ENCODE results near the gene REPIN1. TPM values are rescaled to one million over a fixed set of nuclear protein-coding genes. Genes with fewer than 3 reads are reported as not detected.

Gene REPIN1
- total RNA-seq, 1 donor from 2014 or later: 26.8 TPM

DNA sequence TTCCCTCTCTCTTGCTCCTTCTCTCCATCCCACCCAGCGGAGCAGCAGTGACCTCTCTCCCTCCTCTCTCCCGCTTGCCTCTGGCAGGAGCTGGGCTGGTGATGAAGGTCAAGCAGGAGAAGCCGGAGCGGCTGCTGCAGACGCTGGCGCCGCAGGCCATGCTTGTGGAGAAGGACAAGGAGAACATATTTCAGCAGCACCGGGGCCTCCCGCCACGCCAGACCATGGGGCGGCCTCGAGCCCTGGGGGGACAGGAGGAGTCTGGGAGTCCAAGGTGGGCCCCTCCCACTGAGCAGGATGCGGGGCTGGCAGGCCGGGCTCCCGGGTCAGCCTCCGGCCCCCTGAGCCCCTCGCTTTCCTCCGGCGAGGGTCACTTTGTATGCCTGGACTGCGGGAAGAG lies 27.8 kb downstream of the REPIN1 start:
- DNase-seq: no peak

- no peak for DNase-seq
These were observed 28.2 kb downstream of the REPIN1 start for GRCh38 chr7:150396851-150397260.

DNA sequence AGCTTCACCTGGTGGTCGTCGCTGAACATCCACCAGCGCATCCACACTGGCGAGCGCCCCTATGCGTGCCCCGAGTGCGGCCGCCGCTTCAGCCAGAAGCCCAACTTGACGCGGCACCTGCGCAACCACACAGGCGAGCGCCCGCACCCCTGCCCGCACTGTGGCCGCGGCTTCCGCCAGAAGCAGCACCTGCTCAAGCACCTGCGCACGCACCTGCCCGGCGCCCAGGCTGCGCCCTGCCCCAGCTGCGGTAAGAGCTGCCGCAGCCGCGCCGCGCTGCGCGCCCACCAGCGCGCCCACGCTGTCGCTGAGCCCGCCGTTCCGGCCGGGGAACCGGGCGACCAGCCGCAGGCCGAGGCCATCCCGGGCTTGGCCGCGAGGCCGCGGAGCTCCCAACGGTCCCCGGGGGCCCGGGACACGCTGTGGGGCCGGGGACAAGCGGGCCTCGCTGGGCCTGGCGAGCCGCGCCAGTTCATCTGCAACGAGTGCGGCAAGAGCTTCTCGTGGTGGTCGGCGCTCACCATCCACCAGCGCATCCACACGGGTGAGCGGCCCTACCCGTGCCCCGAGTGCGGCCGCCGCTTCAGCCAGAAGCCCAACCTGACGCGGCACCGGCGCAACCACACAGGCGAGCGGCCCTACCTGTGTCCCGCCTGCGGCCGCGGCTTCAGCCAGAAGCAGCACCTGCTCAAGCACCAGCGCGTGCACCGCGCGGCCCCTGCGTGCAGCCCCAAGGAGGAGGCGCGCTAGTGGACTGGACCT lies 28.9 kb downstream of the REPIN1 start:
- DNase-seq: no peak

DNA sequence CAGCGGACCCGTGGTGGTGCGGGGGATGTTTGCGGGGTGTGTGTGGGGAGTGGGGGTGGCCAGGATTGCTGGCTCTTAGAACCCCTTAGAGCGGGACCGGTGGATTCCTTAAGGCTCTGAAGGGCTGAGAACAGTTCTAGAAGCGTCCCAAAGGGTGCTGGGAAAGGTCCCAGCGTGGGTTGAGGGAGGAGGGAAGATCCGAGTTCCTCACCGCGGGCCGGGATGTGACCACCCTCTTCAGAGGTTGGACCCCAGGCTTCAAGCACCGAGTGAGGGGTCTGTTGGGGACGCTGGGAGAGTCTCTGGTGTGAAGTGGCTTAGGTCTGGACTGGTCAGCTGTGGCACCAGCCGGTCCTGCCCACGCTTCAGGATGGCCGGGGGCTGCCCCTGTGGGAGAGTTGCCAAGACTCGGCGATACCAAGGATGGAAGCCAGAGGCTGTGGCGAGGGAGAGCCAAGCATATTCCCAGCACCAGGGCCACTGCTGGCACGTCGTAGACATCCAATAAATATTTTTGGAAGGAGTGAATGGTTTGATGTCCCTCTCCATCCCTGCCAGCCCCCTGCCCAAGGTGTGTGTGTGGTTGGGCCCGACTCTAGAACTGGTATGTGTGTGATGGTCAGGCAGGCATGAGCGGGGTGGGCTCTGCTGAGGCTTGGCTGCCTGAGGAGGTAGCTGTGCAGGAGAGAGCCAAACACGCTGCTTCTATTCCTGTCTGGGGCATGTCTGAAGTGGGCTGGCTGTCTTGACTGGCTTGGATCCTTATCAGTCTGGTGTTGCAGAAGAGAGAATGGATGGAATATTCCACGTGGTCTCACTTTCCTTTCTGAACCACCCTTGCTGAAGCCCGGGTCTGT lies 29.7 kb downstream of the REPIN1 start:
- DNase-seq: no peak

GRCh38 chr7:150398965-150399320 lies 30.3 kb downstream of the REPIN1 start:
- no peak for DNase-seq

DNA sequence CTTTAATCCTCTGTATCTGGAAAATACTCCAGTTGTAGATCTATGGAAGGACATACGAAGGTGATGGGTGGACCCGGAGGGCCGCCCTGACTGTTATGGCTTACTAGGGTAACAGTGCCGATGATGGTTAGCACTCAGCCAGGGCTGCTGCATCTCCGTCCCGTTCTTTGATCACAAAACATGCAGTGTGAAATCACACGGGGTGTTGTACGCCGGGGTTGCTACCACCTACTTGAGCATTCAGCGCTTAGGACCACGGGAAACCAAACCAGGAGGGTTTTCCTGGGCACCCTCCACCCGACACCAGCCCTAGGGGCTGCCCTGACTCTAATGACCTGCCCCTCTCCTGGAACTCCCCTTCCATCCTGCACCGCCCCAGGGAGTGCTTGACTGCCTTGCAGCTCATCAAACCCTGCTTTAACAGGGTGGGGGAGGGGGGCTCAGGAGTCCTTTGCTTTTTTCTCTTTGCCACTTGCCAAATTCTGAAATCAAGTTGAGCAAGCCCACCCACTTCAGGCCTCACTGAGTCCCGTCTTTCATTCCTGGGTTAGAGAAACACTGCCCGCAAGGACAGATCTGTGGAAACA lies 30.9 kb downstream of the REPIN1 start:
- no peak for DNase-seq

DNA sequence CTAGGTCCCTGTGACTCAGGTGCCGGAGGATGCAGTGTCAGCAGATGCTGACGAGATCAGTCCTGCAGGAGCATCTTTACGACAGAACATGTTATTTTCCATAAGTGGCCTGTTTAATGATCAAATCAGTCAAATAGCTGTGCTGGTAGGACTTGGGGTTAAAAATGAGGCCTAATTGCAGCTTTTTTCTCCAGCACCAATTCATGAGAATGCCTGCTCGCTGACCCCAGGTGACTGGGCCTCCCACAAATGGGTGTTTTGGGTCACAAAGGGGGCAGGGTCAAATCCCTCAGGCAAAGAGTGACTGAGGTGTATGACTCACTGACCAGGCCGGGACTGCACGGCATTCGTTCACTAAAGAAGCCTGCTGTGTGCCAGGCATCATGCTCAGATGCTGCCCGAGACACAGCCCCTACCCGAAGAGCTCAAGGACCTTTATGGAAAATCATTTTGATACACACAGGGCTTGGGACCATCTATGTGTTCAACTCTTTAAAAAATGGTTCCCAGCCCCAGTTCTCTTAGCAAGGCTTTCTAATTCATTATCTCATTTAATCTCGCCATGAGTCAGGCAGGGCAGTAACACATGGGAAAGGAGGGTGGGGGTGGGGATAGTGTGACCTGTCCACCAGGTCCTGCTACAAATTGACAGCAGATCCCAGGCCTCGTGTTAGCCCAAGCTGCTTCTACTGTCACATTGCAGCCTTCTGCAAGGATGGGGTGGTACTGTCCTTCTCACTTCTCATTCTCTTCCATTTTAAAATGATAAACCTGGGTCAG lies 31.6 kb downstream of the REPIN1 start:
- no peak for DNase-seq

DNA sequence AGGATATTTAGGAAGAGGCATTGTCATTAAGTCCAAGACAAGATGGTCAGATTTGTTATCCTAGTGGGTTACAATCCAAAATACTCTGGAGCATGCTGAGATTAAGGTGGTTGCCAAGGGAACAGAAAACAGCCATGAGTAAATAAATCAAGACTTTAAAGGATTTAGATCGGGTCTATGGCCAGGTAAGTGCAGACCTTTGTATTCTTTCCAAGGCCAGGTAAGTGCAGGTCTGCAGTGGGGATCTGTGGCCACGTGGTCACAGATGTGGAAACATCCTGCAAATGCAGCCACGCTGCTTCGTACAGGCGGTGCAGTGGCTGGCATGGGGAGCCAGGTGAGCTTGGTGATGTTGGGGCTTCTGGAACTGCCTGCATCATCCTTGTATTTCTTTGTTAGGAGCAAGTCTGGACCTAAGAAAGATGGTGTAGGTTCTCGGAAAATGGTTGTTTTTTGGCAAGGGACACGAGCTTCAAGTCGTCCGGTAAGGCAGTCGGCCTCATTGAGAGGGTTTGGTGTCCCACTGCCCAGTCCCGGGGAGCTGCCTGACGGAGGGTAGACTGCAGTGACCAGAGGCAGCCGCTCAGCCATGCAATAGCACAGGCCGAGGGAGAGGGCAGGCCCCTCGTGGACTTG lies 32.3 kb downstream of the REPIN1 start:
- DNase-seq: no peak

- DNase-seq: no peak
These were observed 32.8 kb downstream of the REPIN1 start for GRCh38 chr7:150401424-150401790.

DNA sequence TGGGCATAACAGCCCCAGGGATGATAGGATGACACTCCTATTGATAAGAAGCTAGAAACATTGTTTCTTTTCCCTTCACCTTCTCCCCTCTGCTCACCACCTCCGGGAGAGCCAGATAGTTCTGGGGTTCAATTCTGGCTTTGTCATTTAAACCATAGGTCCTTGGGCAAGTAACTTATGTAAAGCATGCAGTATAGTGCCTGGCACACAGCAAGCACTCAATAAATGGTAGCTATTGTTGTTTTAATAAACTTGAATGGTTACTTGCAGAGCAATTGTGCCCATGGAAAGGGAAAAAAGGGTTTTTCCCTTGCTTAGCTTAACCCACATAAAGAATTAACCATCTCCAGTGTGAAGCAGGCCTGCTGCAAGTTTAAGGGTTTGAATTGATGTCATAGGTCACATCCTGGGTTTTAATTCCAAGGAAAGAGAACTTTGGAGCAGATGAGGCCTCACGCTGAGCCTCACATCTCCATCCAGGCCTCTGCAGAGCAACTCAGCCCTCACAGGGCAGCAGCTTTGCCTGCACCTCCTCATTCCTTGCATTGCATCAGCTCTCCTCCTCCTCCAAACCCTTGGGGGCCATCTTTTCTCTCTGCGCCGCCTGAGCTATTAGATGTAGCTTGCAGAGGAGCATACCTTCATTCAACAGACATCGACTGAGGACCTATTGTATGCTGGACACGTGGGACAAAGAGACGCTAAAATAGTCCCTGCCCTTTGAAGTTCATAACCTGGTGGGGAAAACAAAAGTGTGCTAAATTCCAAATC lies 33.4 kb downstream of the REPIN1 start:
- no peak for DNase-seq

- no peak for DNase-seq
These were observed 34.2 kb downstream of the REPIN1 start for GRCh38 chr7:150402671-150403321.

DNA sequence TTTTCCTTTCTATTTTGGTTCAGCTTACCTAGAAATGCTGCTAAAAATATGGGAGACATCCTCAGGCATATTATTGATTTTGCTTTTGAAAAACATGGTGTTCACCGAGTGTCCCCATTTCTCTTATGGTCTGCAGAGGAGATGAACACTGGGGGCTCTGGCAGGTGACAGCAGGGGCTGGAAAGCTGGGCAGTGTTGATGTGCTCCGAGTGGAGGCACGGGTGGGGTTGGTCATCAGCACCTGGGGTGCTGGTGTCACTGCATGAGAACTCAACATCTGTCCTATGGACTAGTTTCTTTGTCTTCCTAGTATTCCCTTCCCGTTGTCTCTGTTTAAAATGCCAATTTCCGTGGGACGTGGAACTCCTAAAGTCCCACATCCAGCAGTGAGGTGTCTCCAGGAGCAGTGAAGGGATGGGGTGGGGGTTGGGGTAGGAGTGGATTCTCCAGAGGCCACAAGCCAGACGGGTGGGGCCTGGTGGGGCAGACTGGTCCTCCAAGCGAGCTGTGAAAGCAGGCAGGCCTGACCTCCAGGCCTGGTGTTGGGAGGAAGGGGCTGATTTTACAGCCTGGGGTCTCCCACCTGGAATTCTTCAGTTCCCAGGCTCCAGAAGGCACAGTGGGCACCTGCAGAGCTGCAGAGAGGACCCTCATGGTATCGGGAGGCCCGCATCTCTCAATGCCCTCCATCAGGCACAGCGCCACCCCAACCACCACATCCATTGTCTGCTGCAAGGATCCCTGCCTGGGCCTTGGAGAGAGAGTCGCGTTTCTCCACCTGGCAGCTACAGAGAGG lies 35.0 kb downstream of the REPIN1 start:
- no peak for DNase-seq

DNA sequence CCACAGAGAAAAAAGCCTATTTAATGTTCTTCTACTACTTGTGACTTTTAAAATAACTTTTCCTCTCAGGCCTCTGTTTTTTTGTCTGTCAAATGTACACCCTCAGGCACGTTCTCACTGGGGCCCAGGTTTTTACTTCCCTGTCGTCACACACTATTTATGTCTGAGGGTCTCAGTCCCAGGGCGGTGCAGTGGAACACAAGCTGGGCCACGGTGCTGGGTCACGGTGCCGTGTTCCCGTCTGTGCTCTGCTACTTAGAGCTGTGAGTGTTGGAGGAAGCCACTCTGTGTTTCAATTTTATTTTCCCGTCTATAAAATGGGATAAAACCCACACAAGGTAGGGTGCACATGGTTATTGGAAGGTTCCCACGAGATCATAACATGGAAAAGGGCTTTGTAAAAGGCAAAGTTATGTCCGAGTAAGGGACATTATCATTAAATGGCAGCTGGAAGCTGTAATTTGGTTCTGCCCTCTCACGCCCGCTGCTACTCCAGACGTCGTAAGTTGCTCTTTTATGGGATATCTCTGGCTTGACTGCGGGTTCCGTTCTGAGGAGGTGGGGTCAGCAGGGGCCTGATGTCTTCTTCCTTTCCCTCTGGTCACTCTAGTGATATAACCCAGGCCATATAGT lies 35.7 kb downstream of the REPIN1 start:
- DNase-seq: no peak

DNA sequence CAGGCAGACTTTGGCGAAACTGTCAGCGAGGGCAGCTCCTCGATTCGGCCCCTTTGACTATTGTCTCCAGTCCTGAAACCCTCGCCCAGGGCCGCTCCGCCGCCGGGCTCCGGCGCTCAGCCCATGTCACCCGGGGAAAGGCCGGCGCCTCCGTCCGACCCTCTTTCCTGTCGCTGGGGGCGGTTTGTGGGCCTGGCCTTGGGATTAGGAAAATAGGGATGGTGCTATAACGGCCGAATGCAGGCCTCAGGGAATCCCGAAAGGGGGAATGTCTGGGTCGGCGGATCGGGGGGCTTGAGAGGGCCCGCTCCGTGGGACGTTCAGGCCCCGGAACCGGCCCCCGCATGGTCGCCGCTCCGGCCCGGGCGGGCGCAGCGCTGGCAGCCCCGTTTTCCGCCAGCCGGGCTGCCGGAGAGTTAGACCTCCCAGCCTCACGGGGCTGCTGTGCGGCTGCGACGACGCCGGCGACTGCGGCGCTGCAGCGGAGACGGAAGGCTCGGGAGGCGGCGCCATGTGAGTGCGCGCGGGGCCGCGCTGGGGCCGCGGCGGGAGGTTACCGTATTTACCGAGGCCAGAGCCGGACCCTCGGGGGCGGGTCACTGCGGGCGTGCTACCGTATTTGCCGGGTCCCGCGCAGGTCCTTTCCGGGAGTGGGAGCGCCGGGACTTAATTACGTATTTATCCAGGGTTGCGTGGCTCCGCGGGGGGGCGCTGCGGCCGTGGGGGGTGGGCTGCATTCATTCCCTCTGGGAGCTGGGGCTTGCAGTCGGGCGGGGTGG lies 36.4 kb downstream of the REPIN1 start:
- peak; percentile 84 for DNase-seq

DNA sequence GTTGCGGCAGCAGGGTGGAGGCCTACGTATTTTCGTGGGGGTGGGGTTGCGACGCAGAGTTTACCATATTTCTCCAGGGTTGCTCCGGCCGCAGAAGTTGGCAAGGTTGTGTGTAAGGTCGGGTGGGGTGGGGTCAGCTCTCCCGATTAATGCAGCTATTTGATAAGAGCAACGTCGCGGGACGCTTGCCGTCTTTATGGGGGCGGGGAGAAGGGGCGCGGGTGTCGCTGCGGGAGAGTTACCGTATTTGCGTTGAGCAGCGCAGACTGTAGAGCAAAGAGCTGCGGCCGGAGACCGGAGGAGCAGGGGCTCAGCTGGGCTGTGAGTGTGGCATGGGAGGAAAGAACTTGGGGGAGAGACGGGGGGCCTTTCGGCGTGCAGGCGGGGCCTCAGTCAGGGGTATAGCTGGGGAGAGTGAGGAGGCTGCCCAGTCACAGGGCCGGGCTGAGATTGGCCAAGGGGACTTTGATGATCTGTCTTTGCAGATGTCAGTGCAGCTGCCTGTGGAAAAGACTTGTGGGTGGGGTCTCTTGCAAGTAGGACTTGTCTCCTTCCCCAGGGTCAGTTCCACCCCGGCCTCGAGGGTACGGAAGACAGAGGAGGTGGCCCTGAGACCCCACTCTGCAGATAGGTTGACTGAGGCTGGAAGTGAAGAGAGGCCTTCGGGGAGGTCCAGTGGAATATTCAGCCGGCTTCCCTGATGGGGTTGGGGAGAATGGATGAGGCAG lies 37.1 kb downstream of the REPIN1 start:
- DNase-seq: peak; percentile 71

GRCh38 chr7:150406312-150406566 lies 37.6 kb downstream of the REPIN1 start:
- no peak for DNase-seq

GRCh38 chr7:150406567-150407421 lies 38.2 kb downstream of the REPIN1 start:
- DNase-seq: no peak

All from occipital lobe (tissue), 2 donors.